OCI-M1 (cell line): ENCODE measurements around the gene HIRA.
"Not testable (repeated sequence)": the region's sequence is repeated elsewhere in the genome, so short reads cannot be mapped to it uniquely, and the experiment has no call there.

ENCODE experiments used
- DNase-seq: peaks from one replicate; lab custom pipeline; 2025; lab: John Stamatoyannopoulos, UW

Gene HIRA

DNA sequence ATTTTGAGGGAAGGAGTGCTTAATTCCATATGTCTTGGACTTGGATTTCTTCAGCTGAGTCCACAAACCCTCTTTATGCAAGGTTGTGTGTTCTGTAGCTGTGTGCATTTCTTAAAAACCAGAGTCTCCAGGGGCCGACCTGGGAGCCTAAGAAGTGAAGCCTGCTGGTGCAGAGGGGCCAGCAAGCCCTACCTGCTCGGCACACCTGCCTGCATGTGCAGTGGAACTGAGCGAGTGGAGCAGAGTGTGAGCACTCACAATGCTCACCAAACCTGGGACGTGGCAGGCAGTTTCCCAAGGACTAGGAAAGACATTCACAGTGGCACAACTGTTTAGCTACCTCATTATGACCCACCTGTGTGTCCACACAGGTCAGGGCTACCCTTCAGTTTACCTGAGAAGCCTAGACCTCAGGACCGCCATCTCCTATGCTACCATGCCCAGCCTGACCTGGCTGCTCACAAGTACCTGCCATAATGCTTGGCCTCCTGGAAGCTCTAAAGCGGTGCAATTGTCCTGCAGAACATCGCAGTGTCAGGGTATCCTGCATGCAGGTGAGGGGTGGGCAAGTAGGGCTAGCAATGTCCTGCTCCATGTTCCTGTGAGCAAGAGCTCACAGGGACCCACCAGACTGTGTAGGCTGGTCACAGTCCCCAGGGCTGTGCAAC is 12.1 kb upstream of the HIRA start:
- no peak for DNase-seq

- DNase-seq, result no peak
Measured at GRCh38 chr22:19442166-19442565, 10.6 kb upstream of the HIRA start.

- DNase-seq, result no peak
Measured at GRCh38 chr22:19440411-19441195, 9.1 kb upstream of the HIRA start.

DNA sequence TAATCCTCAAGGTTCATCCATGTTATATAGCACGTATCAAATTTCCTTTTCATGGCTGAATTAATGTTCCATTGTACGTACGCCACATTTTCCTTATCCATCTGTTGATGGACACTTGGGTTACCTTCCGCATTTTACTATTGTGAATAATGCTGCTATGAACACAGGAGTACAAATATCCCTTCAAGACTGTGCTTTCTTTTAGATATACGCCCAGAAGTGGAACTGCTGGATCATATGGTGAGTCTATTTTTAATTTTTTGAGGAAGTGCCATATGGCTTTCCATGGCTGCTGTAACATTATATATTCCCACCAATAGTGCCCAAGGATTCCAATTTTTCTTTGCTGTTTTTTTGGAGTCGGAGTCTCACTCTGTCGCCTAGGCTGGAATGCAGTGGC is 6.8 kb upstream of the HIRA start:
- no peak for DNase-seq

DNA sequence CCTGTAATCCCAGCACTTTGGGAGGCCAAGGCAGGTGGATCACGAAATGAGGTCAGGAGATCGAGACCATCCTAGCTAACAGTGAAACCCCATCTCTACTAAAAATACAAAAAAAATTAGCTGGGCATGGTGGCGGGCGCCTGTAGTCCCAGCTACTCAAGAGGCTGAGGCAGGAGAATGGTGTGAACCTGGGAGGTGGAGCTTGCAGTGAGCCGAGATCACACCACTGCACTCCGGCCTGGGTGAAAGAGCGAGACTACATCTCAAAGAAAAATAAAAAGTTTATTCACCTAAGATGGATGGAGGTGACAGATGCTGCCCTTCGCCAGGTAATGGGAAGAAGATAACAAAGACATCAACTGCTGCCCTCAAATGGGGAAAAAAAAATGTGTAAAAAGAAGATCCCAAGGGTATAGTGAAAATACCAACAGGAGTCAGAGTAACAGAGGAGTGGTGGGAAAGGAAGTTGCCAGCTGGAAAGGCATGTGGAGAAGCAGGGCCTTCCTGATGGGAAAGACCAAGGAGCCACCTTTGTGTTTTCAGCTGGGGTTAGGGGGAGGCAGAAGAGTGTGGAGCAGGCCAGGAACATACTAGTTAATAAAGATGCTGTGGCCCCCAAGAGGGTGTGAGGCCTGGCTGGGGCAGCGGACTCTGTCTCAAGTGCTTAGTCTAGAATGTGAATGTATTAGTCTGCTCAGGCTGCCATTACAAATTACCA is 5.1 kb upstream of the HIRA start:
- not testable (repeated sequence) for DNase-seq

GRCh38 chr22:19434829-19435580 is 3.5 kb upstream of the HIRA start:
- no peak for DNase-seq

GRCh38 chr22:19434401-19434800 is 2.9 kb upstream of the HIRA start:
- DNase-seq, result no peak

GRCh38 chr22:19432133-19432851 is 759 bp upstream of the HIRA start, which contains the start of gene MRPL40:
Gene MRPL40, plus strand, starts transcription at chr22:19432545. Its CDS starts 10 bp downstream, at chr22:19432555.
- peak; percentile 98 for DNase-seq

GRCh38 chr22:19430890-19431541 is 517 bp downstream of the HIRA start:
- DNase-seq, result peak; percentile 80

DNA sequence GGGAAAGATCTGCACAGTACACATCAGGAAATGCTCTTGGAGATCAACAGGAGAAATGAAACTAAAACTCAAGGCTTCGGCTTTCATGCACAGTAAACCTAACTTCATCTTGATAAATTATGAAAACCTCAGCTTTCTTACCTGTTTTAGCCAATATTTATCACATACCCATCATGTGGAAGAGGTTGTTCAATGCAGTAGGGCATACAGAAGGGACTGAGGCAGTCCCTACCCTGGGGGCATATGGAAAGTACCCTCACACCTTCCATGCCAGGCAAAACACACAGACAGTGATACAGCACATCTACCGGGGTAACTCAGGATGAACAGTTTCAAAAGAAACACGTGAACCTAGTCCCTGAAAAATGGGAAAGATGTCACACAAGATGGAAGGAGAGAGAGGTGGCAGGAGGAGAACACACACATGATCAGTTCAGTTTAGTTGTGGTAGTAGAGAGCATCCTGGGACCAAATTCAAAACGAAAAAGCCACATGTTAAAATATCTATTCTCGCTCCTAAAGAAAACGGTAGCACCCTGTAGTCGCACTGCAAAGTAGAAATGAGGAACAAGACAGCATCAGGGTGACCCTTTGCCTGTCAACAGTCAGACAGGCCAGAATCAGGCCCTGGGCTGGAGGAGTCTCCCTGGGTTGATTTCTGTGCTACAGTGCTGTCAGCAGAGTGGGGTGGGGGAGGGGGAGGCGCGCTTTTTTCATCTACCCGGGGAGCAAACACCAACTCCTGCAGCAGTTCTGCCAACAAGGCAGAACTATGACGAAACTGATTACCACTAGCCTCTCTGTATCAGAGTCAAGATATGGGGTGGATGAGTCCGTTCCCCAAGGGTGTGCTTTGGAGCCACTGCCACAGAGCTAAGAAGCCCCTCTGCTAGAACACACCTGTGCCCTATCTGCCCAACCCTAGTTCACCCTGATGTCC is 1.3 kb downstream of the HIRA start:
- peak; percentile 95 for DNase-seq

GRCh38 chr22:19424186-19424500 is 7.4 kb downstream of the HIRA start:
- DNase-seq, result no peak

DNA sequence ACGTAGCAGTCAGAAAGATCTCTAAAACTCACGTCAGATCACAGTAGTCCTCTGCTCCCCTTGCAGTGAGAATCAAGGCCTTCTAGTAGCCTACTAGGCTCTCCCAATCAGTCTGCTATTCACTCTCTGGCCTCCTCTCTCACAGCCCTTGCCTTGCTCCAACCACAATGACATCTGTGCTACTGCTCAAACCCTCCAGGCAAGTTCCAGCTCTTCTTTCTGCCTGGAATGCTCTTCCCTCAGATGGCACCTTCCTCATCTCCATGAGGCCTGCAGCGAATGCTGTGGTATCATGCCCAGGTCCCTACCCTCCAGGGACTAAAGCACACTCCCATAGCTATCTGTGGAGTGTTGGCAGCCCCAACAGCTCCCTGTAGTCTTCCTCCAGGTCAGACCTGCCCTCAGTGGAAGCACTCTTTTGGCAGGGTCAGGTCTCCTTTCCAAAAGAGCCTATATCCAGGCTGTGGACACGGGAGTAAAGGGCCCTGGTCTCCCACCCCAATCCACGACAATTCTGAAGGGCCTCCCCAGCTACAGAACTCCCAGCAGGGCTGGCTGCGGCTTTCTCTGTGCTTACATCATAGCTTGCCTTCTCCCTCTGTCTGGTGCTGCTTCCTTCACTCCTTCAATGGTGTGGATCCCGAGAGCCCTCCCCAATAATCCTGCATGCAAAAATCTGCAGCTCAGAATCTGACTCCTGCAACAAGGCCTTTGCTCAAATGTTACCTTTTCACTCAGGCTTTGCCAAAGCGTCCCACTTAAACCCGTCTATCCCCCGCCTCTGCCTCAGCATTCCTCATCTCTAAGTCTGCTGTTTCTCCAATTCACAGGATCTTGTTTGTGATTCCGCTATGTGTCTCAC is 8.9 kb downstream of the HIRA start:
- DNase-seq, result no peak

- DNase-seq, result no peak
Measured at GRCh38 chr22:19420321-19420720, 11.2 kb downstream of the HIRA start.

- DNase-seq, result peak; percentile 86
Measured at GRCh38 chr22:19419464-19420178, 11.9 kb downstream of the HIRA start.

DNA sequence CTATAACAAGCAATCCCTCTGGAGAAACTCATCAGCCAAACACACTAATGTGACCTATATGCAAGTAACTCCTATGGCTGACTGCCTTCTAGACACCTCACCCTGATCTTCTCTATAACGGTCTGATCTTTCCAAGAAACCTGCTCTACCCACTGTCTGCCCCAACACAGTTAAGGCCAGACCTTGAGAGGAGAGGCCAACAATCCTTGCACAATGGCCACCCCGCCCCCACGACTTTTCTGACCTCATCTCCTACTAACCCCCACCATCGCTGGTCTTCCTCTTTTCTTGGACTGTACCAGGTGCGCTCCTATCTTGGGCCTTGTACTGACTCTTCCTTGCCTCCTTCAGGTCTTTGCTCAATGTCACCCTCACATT is 12.5 kb downstream of the HIRA start:
- DNase-seq, result peak; percentile 99

- no peak for DNase-seq
Measured at GRCh38 chr22:19412923-19413322, 18.6 kb downstream of the HIRA start.

DNA sequence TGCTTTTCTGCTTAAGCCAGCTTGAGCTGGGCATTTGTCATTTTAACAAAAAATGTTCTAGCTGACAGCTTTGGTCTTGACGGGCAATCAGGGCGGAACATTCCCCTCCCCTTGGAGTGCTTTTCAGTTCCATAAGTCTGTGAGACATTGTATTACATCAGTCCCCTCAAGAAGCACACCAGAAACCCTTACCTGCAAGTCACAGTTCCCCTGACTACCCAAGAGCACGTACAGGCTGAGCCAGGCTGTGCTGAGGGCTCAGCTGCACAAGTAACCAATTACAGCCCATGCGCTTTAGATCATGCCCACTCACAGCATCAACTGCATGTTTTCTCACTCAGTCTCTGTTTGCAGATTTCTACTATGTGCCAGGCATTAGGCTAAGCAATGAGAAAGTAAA is 19.1 kb downstream of the HIRA start:
- DNase-seq, result no peak

GRCh38 chr22:19411690-19412045 is 19.9 kb downstream of the HIRA start:
- no peak for DNase-seq
